LNCaP clone FGC (cell line): ENCODE measurements around the gene GOT1.

Experiments
- DNase-seq: peaks from one replicate; pipeline ENCODE4 v3.0.0-alpha.2; 2011; ENCODE audit warnings: low read depth
- H3K4me3 ChIP-seq: 2 replicates; pipeline ENCODE4 v1.5.1; 2011; ENCODE audit warnings: mild to moderate bottlenecking, low read depth, low read length, control low read depth
- TF ChIP-seq, protein P1 (sequence below): IDR thresholded peaks from 2 replicates; pipeline ENCODE4 v1.5.1; 2012; ENCODE audit warnings: mild to moderate bottlenecking; ENCODE audit not compliant: control insufficient read depth, insufficient read depth; ENCODE audit errors: extremely low read depth

GOT1 gene

GRCh38 chr10:99358101-99358500 is 72.3 kb downstream of the GOT1 start:
- no peak overlapping the region for H3K4me3 ChIP-seq
- TF ChIP-seq, protein P1, sequence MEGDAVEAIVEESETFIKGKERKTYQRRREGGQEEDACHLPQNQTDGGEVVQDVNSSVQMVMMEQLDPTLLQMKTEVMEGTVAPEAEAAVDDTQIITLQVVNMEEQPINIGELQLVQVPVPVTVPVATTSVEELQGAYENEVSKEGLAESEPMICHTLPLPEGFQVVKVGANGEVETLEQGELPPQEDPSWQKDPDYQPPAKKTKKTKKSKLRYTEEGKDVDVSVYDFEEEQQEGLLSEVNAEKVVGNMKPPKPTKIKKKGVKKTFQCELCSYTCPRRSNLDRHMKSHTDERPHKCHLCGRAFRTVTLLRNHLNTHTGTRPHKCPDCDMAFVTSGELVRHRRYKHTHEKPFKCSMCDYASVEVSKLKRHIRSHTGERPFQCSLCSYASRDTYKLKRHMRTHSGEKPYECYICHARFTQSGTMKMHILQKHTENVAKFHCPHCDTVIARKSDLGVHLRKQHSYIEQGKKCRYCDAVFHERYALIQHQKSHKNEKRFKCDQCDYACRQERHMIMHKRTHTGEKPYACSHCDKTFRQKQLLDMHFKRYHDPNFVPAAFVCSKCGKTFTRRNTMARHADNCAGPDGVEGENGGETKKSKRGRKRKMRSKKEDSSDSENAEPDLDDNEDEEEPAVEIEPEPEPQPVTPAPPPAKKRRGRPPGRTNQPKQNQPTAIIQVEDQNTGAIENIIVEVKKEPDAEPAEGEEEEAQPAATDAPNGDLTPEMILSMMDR = no peak
- no peak for DNase-seq

- DNase-seq = no peak
- TF ChIP-seq, protein P1 = no peak
- H3K4me3 ChIP-seq = no peak overlapping the region
Observed at GRCh38 chr10:99357691-99358090, 72.7 kb downstream of the GOT1 start.

DNA sequence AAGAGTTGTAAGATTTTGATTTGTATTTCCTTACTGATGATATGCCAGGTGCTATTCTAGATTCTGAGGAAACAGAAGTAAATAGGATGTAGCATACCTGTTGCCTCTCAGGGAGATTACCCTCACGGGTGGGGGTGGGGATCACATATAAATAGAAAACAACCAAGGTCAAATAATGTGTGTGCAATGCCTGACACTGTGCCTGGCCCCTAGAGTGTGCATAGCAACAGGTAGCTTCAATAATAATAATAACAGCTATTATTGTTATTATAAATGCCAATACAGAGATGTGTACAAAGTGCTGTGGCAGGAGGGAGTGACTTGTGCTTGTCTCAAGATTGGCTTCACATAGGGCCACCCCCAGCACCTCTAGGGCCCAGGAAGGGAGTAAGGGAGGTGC is 77.2 kb downstream of the GOT1 start:
- H3K4me3 ChIP-seq = no peak overlapping the region
- TF ChIP-seq, protein P1 = no peak
- no peak for DNase-seq

DNA sequence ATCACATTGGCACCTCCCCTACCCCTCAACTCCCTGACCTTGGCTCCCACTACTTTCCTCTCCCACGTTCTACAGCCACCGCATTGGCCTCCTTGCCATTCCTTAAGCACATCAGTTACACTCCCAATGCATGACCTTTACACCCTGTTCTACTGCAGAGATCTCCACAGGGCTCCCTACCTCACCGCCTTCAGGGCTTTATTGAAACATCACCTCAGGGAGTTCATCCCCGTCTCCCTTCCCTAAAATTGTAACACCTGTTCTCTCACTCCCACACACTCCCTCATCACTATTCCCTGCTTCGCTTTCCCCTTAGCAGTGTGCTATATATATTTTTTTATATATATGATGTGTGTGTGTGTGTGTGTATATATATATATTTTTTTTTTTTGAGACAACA is 82.8 kb downstream of the GOT1 start:
- no peak overlapping the region for H3K4me3 ChIP-seq
- TF ChIP-seq, protein P1 = no peak
- DNase-seq = no peak
